Caco-2 (cell line): ENCODE results near the gene C1orf52. TPM values are rescaled to one million over a fixed set of nuclear protein-coding genes. Genes with fewer than 3 reads are reported as not detected.
A peak's percentile ranks its signal among the peaks of the same experiment; 100 is the strongest.

Source experiments
- Bru-seq: library from RNA; stranded (reverse); fragments of 400-500 nt; gene quantifications from one replicate; lab custom pipeline; 2021; lab: Mats Ljungman, UMichigan
- BruChase-seq, 2 experiments: library from RNA; stranded (reverse); fragments of 400-500 nt; gene quantifications; one replicate each; lab custom pipeline; 2021; lab: Mats Ljungman, UMichigan
- BruUV-seq: library from RNA; stranded (reverse); fragments of 400-500 nt; replicated peaks from 2 replicates; lab custom pipeline; 2021; lab: Mats Ljungman, UMichigan
- CTCF ChIA-PET: fragments of 300-600 bp; sonication (Branson Sonifier 250); formaldehyde crosslinking; loops from one replicate; lab custom pipeline; 2022; ENCODE audit warnings: antibody characterized with exemption; lab: Charles Lee
- POLR2A ChIA-PET: fragments of 300-600 bp; sonication (Branson Sonifier 250); formaldehyde crosslinking; loops from one replicate; lab custom pipeline; 2022; ENCODE audit warnings: antibody characterized with exemption; lab: Charles Lee
- DNase-seq, 2 experiments: peaks; one replicate each; pipeline versions ENCODE4 v3.0.0 to v3.0.0-alpha.2; 2020 to 2022
- H3K27me3 ChIP-seq: replicated peaks from 2 replicates; pipeline ENCODE4 v1.6.0; 2011; ENCODE audit warnings: low read length; ENCODE audit not compliant: control insufficient read depth, insufficient read depth
- H3K36me3 ChIP-seq: 2 replicates; pipeline ENCODE4 v1.5.1; 2011; ENCODE audit warnings: low read length; ENCODE audit not compliant: control insufficient read depth, insufficient read depth
- H3K4me1 ChIP-seq: fragments of 250-450 bp; sonication (Bioruptor Pico); 2 replicates; pipeline ENCODE4 v1.5.1; 2020; ENCODE audit warnings: mild to moderate bottlenecking
- H3K4me3 ChIP-seq: 2 replicates; pipeline ENCODE4 v1.5.1; 2011; ENCODE audit warnings: low read depth, mild to moderate bottlenecking, control low read depth, low read length
- H3K9me3 ChIP-seq: fragments of 250-450 bp; sonication (Bioruptor Pico); 2 replicates; pipeline ENCODE4 v1.5.1; 2020; ENCODE audit warnings: mild to moderate bottlenecking, moderate library complexity
- H3K27ac Mint-ChIP-seq: one replicate; pipeline ENCODE4 v1.8.0; 2022; ENCODE audit warnings: mixed read lengths; ENCODE audit not compliant: unreplicated experiment
- H3K27me3 Mint-ChIP-seq: one replicate; pipeline ENCODE4 v1.8.0; 2022; ENCODE audit warnings: mixed read lengths; ENCODE audit not compliant: insufficient read depth, unreplicated experiment
- H3K36me3 Mint-ChIP-seq: one replicate; pipeline ENCODE4 v1.8.0; 2022; ENCODE audit warnings: mild to moderate bottlenecking, mixed read lengths; ENCODE audit not compliant: insufficient read depth, unreplicated experiment
- H3K4me1 Mint-ChIP-seq: one replicate; pipeline ENCODE4 v1.8.0; 2022; ENCODE audit warnings: low read depth, mixed read lengths; ENCODE audit not compliant: unreplicated experiment
- H3K4me3 Mint-ChIP-seq: one replicate; pipeline ENCODE4 v1.8.0; 2022; ENCODE audit warnings: mild to moderate bottlenecking, moderate library complexity, mixed read lengths; ENCODE audit not compliant: unreplicated experiment
- H3K9me3 Mint-ChIP-seq: one replicate; pipeline ENCODE4 v1.8.0; 2022; ENCODE audit warnings: mixed read lengths; ENCODE audit not compliant: unreplicated experiment
- intact Hi-C: fragments of 100-400 bp; cut with micrococcal nuclease; formaldehyde crosslinking; loops from one replicate; pipeline ENCODE4 v1.10.0; 2022; ENCODE audit not compliant: unreplicated experiment
- long read RNA-seq: library from polyadenylated mRNA; stranded (forward); transcript quantifications from one replicate; pipeline ENCODE4 v2.0.0, GENCODE V29; 2022
- total RNA-seq: library from RNA; stranded (reverse); gene quantifications from 2 replicates; pipeline ENCODE4 v1.2.3, GENCODE V29; 2022
- TF ChIP-seq, protein P1 (sequence below), 2 experiments: fragments of 200-600 bp in 1 of 2; IDR thresholded peaks; 1 replicate in 1 of 2; 2 replicates in 1 of 2; pipeline versions ENCODE4 v1.5.1 to v1.8.0; 2011 to 2022; ENCODE audit warnings: antibody characterized with exemption in 1 of 2, control low read depth in 1 of 2, inconsistent platforms in 1 of 2, low read depth in 1 of 2, low read length in 1 of 2, mild to moderate bottlenecking in 1 of 2, moderate library complexity in 1 of 2; ENCODE audit not compliant: insufficient read depth in 1 of 2, severe bottlenecking in 1 of 2, unreplicated experiment in 1 of 2

Gene C1orf52
- 30.4 and 30.7 TPM in 2 replicates for total RNA-seq
- percentile 94 among the genes with signal in this experiment for Bru-seq, nascent RNA
- percentile 94 among the genes with signal in this experiment for BruChase-seq, experiment 1, labeled RNA remaining after a 2-hour chase
- BruChase-seq, experiment 2, labeled RNA remaining after a 6-hour chase = percentile 84 among the genes with signal in this experiment
- long read RNA-seq, transcript C1orf52-203 (3 exons, 1,219 nt) = minor isoform, 20 of 62 reads
- long read RNA-seq, transcript C1orf52-201 (4 exons, 3,391 nt) = major isoform, 37 of 62 reads
- long read RNA-seq, partial matches to known transcripts = 0 of 62 reads
- long read RNA-seq, other reads (novel, unspliced or antisense) = 5 of 62 reads

DNA sequence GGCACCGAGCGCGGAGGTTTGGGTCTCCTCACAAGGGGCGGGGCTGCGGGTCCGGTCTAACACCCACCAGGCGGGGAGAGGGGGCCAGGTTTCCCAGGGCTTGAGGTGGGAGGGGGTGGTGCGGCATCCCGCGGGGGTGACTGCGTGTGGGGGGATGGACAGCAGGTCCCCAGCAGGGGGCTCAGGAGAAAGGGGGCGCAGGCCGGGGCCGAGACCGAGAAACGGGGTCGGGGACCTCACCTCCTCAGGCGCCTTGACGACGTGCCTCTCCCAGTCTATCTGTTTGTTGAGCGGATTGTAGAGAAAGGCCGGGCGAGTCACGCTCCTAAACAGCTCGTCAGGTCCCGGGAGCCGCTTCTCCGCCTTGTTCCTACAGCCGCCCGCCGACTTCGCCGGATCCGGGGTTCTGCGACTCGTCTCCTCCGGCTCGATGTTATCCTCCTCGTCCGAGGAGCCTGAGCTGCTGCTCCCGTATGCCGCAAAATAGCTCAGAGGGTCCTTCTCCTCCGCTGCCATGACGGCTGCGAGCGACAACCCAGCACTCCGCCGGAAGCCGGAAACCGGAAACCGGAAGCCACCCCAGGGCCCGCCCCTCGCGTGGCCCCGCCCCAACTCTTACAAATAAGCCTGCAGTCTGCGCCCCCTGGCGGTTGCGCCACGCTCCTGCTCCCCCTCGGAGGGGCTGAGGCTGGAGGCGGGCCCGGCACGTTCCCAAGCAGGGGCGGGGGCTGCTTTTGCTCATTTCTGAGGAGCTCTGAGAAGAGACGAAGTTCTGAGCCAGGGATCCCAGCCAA is at the start of gene C1orf52:
Gene C1orf52 (minus strand): TSS at position 545 of the 794 bp plus-strand sequence. CDS start 29 bp downstream, at position 516.
- peak within 1 kb of the TSS; percentile 80 for H3K4me3 ChIP-seq
- H3K4me1 ChIP-seq = no peaks in the 10 kb centered on the region
- no TSS peak for BruUV-seq
- H3K4me1 Mint-ChIP-seq = peaks cover 15% of the 10 kb centered on the region
- ChIA-PET CTCF (interaction anchor here (0.6 to 2.5 kb wide), 14 partner anchors 12 to 315 kb away, joined by 3 to 19 read pairs (median 4); partner anchors contain the start of gene BCL10), POLR2A (interaction anchor here (0.8 to 1.4 kb wide), 2 partner anchors 17 to 58 kb away, joined by 3 to 11 read pairs; partner anchors contain the start of genes BCL10 and SYDE2)
- peaks cover 56% of the 10 kb centered on the region for H3K36me3 Mint-ChIP-seq
- H3K27me3 Mint-ChIP-seq = no peaks in the 10 kb centered on the region
- H3K4me3 Mint-ChIP-seq = peak within 1 kb of the TSS; percentile 95
- no peaks in the 10 kb centered on the region for H3K9me3 Mint-ChIP-seq
- no peaks in the 10 kb centered on the region for H3K36me3 ChIP-seq
- TF ChIP-seq, protein P1, sequence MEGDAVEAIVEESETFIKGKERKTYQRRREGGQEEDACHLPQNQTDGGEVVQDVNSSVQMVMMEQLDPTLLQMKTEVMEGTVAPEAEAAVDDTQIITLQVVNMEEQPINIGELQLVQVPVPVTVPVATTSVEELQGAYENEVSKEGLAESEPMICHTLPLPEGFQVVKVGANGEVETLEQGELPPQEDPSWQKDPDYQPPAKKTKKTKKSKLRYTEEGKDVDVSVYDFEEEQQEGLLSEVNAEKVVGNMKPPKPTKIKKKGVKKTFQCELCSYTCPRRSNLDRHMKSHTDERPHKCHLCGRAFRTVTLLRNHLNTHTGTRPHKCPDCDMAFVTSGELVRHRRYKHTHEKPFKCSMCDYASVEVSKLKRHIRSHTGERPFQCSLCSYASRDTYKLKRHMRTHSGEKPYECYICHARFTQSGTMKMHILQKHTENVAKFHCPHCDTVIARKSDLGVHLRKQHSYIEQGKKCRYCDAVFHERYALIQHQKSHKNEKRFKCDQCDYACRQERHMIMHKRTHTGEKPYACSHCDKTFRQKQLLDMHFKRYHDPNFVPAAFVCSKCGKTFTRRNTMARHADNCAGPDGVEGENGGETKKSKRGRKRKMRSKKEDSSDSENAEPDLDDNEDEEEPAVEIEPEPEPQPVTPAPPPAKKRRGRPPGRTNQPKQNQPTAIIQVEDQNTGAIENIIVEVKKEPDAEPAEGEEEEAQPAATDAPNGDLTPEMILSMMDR (IDR thresholded peaks at IDR 0.05; ENCODE audit: insufficient read depth in 1 of 2, low read depth in 1 of 2, low read length in 1 of 2, severe bottlenecking in 1 of 2, unreplicated experiment in 1 of 2) = peak; percentile 75 to 86
- peak; percentile 90 to 94 for DNase-seq
- no peaks in the 10 kb centered on the region for H3K9me3 ChIP-seq
- peak within 1 kb of the TSS; percentile 87 for H3K27ac Mint-ChIP-seq
- intact Hi-C loops = loop anchor here (1.0 to 2.0 kb wide), 2 partner anchors 59 to 314 kb away; partner anchors contain the start of gene SYDE2
- H3K27me3 ChIP-seq = no peaks in the 10 kb centered on the region

DNA sequence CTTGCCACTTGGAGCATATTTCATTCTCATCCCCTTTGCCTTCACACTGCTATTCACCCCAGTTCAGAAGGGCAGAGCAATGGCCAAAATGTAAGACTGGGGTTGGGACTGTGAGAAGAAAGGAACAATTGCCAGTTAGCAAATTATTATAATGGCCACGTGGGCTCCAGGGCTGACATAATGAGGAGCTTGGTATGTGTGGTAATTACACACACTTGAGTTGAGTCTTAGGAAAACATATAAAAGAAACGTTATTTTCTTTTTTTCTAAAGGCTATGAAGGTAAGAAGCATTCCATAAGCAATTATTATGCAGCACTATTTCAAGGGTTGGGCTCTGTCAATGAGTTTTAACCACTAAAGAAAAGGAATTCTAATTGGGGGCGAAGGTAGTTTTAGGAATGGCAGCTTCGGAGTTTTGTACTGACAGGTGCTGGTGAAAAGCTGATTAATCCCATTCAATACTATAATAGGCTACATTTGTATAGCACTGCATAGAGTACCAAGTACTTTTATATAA is 49.4 kb upstream of the C1orf52 start:
- POLR2A ChIA-PET = interaction anchor here (1.4 kb wide), 1 partner anchor 272 kb away, joined by 3 read pairs; no protein-coding TSS in a partner anchor
- no peaks in the 10 kb centered on the region for H3K4me1 Mint-ChIP-seq

More for the DNA sequence above, 49.4 kb upstream of the C1orf52 start:
- intact Hi-C loops = loop anchor here (1.0 to 5.0 kb wide), 10 partner anchors 20 to 709 kb away; partner anchors contain the start of gene ZNHIT6
- no TSS peak for BruUV-seq
- no peak overlapping the region for H3K4me3 Mint-ChIP-seq
- no peaks in the 10 kb centered on the region for H3K27me3 Mint-ChIP-seq
- no peak overlapping the region for H3K27ac Mint-ChIP-seq
- no peaks in the 10 kb centered on the region for H3K9me3 Mint-ChIP-seq
- Histone ChIP-seq H3K4me3 (no peak overlapping the region), H3K9me3 (no peaks in the 10 kb centered on the region), H3K36me3 (no peaks in the 10 kb centered on the region), H3K4me1 (peaks cover 16% of the 10 kb centered on the region), H3K27me3 (no peaks in the 10 kb centered on the region)
- TF ChIP-seq, protein P1 (IDR thresholded peaks at IDR 0.05; ENCODE audit: insufficient read depth in 1 of 2, low read depth in 1 of 2, low read length in 1 of 2, severe bottlenecking in 1 of 2, unreplicated experiment in 1 of 2) = no peak
- peaks cover 5% of the 10 kb centered on the region for H3K36me3 Mint-ChIP-seq
- DNase-seq = no peak
- CTCF ChIA-PET = interaction anchor here (0.6 to 1.4 kb wide), 11 partner anchors 12 to 709 kb away, joined by 3 to 11 read pairs (median 3); partner anchors contain the start of gene CCN1
